Psoas muscle (tissue), 8 donors: ENCODE data around the gene UQCC5. TPM values are rescaled to one million over a fixed set of nuclear protein-coding genes. Genes with fewer than 3 reads are reported as not detected.

Experiments used
- ATAC-seq, 4 donors: fragments of 200-7000 bp; cut with Tn5 transposase; one replicate each; pipeline ENCODE4 v1.9.1; 2020; ENCODE audit warnings: moderate library complexity in 3 of 4, mild to moderate bottlenecking in 2 of 4
- DNase-seq, 2 donors: peaks; one replicate each; pipeline ENCODE4 v3.0.0-alpha.2; 2020
- H3K27ac ChIP-seq: fragments of 200-600 bp; one replicate; pipeline ENCODE4 v1.8.0; 2022
- H3K27me3 ChIP-seq, 3 donors: fragments of 200-600 bp in 1 of 3; one replicate each; pipeline versions ENCODE4 v1.6.1 to v1.8.0; 2013 to 2022; ENCODE audit warnings: low read length in 2 of 3, mild to moderate bottlenecking in 2 of 3, moderate library complexity in 1 of 3; ENCODE audit not compliant: insufficient read depth in 3 of 3
- H3K36me3 ChIP-seq, 2 donors: fragments of 200-600 bp in 1 of 2; one replicate each; pipeline versions ENCODE4 v1.6.1 to v1.8.0; 2013 to 2022; ENCODE audit warnings: low read depth in 1 of 2, mild to moderate bottlenecking in 1 of 2, moderate library complexity in 1 of 2; ENCODE audit not compliant: insufficient read depth in 1 of 2
- H3K4me1 ChIP-seq: fragments of 200-600 bp; one replicate; pipeline ENCODE4 v1.8.0; 2022
- H3K4me3 ChIP-seq: fragments of 200-600 bp; one replicate; pipeline ENCODE4 v1.8.0; 2022; ENCODE audit warnings: mild to moderate bottlenecking
- H3K9me3 ChIP-seq: fragments of 200-600 bp; one replicate; pipeline ENCODE4 v1.8.0; 2022
- CTCF ChIP-seq: fragments of 200-600 bp; IDR thresholded peaks from one replicate; pipeline ENCODE4 v1.8.0; 2022; ENCODE audit warnings: antibody characterized with exemption
- WGBS, 3 donors: extraction: QIAGEN DNeasy Blood & Tissue Kit; methylation state at CpG; one replicate each; pipeline versions ENCODE4 v1.1.6 to v1.1.7; 2013; 5-methylcytosine and 5-hydroxymethylcytosine counted together
- intact Hi-C, 2 donors: fragments of 100-400 bp; cut with DNase I; formaldehyde crosslinking; loops; one replicate each; pipeline versions ENCODE4 v1.11.0 to v1.14.2; 2022
- polyA plus RNA-seq, 3 donors: library from polyadenylated mRNA; stranded (reverse); fragments of 200-250 nt; gene quantifications; one replicate each; pipeline ENCODE4 v1.2.3, GENCODE V29; 2013
- total RNA-seq, 4 donors: library from RNA; stranded (reverse); fragmentation: NEBNext Ultra II Directional in 2 of 4; extraction: Animal tissue kit (Norgen Biotek cat#: 25700) in 2 of 4; gene quantifications; one replicate each; pipeline versions ENCODE4 v1.2.1 to v1.2.4, GENCODE V29; 2021 to 2023
- donor health status: healthy with polysubstance abuse.
- donor health status: DM: no; HTN: no; CAD: no; lungs with moderate emphysema.
- donor health status: Bipolar disorder and iron deficiency.
- donor health status: healthy.
- donor health status: DM: yes; HTN: yes; CAD: no.
- donor health status: DM: no; HTN: no; CAD: no.
- donor health status: DM: no; HTN: no; CAD: no.
- donor health status: DM: yes; HTN: yes; CAD: no.

Gene UQCC5
- total and polyA plus RNA-seq, 7 donors, result 29.5 to 95.4 (median 32.7) TPM

- H3K9me3 ChIP-seq, result no peaks in the 10 kb centered on the region
- no peaks in the 10 kb centered on the region for H3K27me3 ChIP-seq
- H3K27ac ChIP-seq, result no peak overlapping the region
- no peak for ATAC-seq
- 58 to 60% (median 58%) methylated on average over 12 of the region's 12 CpGs for WGBS, 3 donors
- no peak for DNase-seq
- no peak overlapping the region for H3K4me3 ChIP-seq
- H3K36me3 ChIP-seq, result no peaks in the 10 kb centered on the region
- no peaks in the 10 kb centered on the region for H3K4me1 ChIP-seq
- intact Hi-C loops, result no loop called here
- TF ChIP-seq CTCF, result no peak
These were observed 26.6 kb upstream of the UQCC5 start for GRCh38 chr3:52509753-52510328.

GRCh38 chr3:52511509-52511908 is 24.9 kb upstream of the UQCC5 start:
- intact Hi-C loops, result no loop called here
- no peak for DNase-seq
- 84 to 94% (median 86%) methylated on average over 7 of the region's 7 CpGs for WGBS, 3 donors
- no peaks in the 10 kb centered on the region for H3K9me3 ChIP-seq
- no peak overlapping the region for H3K4me3 ChIP-seq
- no peak overlapping the region for H3K27ac ChIP-seq
- H3K36me3 ChIP-seq, result no peaks in the 10 kb centered on the region
- no peak for ATAC-seq
- TF ChIP-seq CTCF, result no peak
- H3K27me3 ChIP-seq, result no peaks in the 10 kb centered on the region
- no peaks in the 10 kb centered on the region for H3K4me1 ChIP-seq

GRCh38 chr3:52512105-52512504 is 24.3 kb upstream of the UQCC5 start:
- no peak for ATAC-seq
- WGBS, 3 donors, result 48 to 58% (median 53%) methylated on average over 7 to 8 of the region's 8 CpGs
- intact Hi-C loops, result no loop called here
- Histone ChIP-seq H3K9me3 (no peaks in the 10 kb centered on the region), H3K27ac (no peak overlapping the region), H3K4me3 (no peak overlapping the region), H3K4me1 (no peaks in the 10 kb centered on the region), H3K27me3 (no peaks in the 10 kb centered on the region), H3K36me3 (no peaks in the 10 kb centered on the region)
- DNase-seq, result no peak
- TF ChIP-seq CTCF, result no peak

- Histone ChIP-seq H3K27ac (no peak overlapping the region), H3K4me3 (no peak overlapping the region), H3K36me3 (no peaks in the 10 kb centered on the region), H3K27me3 (no peaks in the 10 kb centered on the region), H3K9me3 (no peaks in the 10 kb centered on the region), H3K4me1 (no peaks in the 10 kb centered on the region)
- ATAC-seq (no peak), DNase-seq (no peak)
- 72 to 79% (median 78%) methylated on average over 14 to 17 of the region's 17 CpGs for WGBS, 3 donors
- no peak for TF ChIP-seq CTCF
- intact Hi-C loops, result no loop called here
These were observed 23.7 kb upstream of the UQCC5 start for GRCh38 chr3:52512727-52513126.

- no peak for ATAC-seq
- no peaks in the 10 kb centered on the region for H3K27me3 ChIP-seq
- H3K9me3 ChIP-seq, result no peaks in the 10 kb centered on the region
- intact Hi-C loops, result no loop called here
- no peaks in the 10 kb centered on the region for H3K4me1 ChIP-seq
- no peaks in the 10 kb centered on the region for H3K36me3 ChIP-seq
- H3K4me3 ChIP-seq, result no peak overlapping the region
- no peak for TF ChIP-seq CTCF
- no peak overlapping the region for H3K27ac ChIP-seq
- no peak for DNase-seq
- WGBS, 3 donors, result 83 to 97% (median 90%) methylated on average over 5 to 7 of the region's 7 CpGs
These were observed 23.1 kb upstream of the UQCC5 start for GRCh38 chr3:52513281-52513680.
